Thyroid gland (tissue), 4 donors: ENCODE data around the gene FICD. TPM values are rescaled to one million over a fixed set of nuclear protein-coding genes. Genes with fewer than 3 reads are reported as not detected.

Experiments
- DNase-seq, 2 donors: peaks; one replicate each; pipeline ENCODE4 v3.0.0-alpha.2; 2019
- H3K27ac ChIP-seq, 3 donors: fragments of 200-600 bp; sonication (generic); 1 replicate in 2 of 3; 2 replicates in 1 of 3; pipeline ENCODE4 v1.5.1; 2016 to 2019; ENCODE audit warnings: mild to moderate bottlenecking in 1 of 3, moderate library complexity in 1 of 3
- H3K27me3 ChIP-seq: fragments of 200-600 bp; sonication (generic); one replicate; pipeline ENCODE4 v1.5.1; 2019
- H3K36me3 ChIP-seq, 2 donors: fragments of 200-600 bp; sonication (generic); one replicate each; pipeline ENCODE4 v1.5.1; 2016 to 2019
- H3K4me1 ChIP-seq, 2 donors: fragments of 200-600 bp; sonication (generic); one replicate each; pipeline ENCODE4 v1.5.1; 2017 to 2019
- H3K4me3 ChIP-seq, 3 donors: fragments of 200-600 bp; sonication (generic); replicated peaks in 1 of 3; 1 replicate in 2 of 3; 2 replicates in 1 of 3; pipeline ENCODE4 v1.5.1; 2016; ENCODE audit warnings: mild to moderate bottlenecking in 1 of 3
- H3K9me3 ChIP-seq: fragments of 200-600 bp; sonication (generic); one replicate; pipeline ENCODE4 v1.5.1; 2017
- POLR2A ChIP-seq, 2 donors: fragments of 450-650 bp; IDR thresholded peaks; one replicate each; pipeline ENCODE4 v1.6.1; 2017; ENCODE audit warnings: antibody characterized with exemption in 2 of 2, mild to moderate bottlenecking in 2 of 2, moderate library complexity in 1 of 2
- WGBS, 2 donors: methylation state at CpG; one replicate each; pipeline ENCODE4 v1.1.5; 2017; 5-methylcytosine and 5-hydroxymethylcytosine counted together
- intact Hi-C: fragments of 100-400 bp; cut with DNase I; formaldehyde crosslinking; loops from one replicate; pipeline ENCODE4 v1.15.1; 2023
- total RNA-seq, 4 donors: library from RNA; depleted of rRNA; stranded (reverse); fragments of >200 nt; gene quantifications; one replicate each; pipeline ENCODE4 v1.2.3, GENCODE V29; 2016
- TF ChIP-seq, protein P1 (sequence below), 6 experiments: fragments of 200-600 bp in 3 of 6; fragments of 450-650 bp in 3 of 6; sonication (generic) in 3 of 6; IDR thresholded peaks; one replicate each; pipeline ENCODE4 v1.5.1; 2016 to 2019; ENCODE audit warnings: antibody characterized with exemption in 6 of 6, mild to moderate bottlenecking in 2 of 6, inconsistent platforms in 1 of 6, moderate library complexity in 1 of 6

The FICD gene
- total RNA-seq, 4 donors from 2014 or later = 7.0 to 16.7 (median 10.5) TPM

DNA sequence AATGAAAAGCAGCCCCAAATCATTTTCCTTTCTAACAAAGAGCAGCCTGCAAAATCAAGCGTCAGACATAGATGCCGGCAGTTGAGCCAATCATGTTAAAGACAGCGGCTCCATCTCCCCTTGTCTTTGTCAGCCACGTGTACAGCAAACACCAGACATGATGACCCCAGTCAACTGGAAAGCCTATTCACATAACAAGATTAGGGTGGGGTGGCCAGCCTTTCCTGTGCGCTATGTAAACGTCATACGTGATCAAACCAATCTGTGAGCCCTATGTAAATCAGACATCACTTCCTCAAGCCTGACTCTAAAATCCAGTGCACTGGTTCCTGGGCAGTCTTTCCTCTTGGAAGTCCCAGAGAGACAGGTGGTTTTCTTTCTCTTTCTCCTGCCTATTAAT lies 9.9 kb upstream of the FICD start:
- no peaks in the 10 kb centered on the region for H3K36me3 ChIP-seq
- no peaks in the 10 kb centered on the region for H3K9me3 ChIP-seq
- 70 to 71% methylated on average over 7 of the region's 7 CpGs for WGBS, 2 donors
- H3K27me3 ChIP-seq = no peaks in the 10 kb centered on the region
- intact Hi-C loops = no loop called here
- TF ChIP-seq, protein P1, sequence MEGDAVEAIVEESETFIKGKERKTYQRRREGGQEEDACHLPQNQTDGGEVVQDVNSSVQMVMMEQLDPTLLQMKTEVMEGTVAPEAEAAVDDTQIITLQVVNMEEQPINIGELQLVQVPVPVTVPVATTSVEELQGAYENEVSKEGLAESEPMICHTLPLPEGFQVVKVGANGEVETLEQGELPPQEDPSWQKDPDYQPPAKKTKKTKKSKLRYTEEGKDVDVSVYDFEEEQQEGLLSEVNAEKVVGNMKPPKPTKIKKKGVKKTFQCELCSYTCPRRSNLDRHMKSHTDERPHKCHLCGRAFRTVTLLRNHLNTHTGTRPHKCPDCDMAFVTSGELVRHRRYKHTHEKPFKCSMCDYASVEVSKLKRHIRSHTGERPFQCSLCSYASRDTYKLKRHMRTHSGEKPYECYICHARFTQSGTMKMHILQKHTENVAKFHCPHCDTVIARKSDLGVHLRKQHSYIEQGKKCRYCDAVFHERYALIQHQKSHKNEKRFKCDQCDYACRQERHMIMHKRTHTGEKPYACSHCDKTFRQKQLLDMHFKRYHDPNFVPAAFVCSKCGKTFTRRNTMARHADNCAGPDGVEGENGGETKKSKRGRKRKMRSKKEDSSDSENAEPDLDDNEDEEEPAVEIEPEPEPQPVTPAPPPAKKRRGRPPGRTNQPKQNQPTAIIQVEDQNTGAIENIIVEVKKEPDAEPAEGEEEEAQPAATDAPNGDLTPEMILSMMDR (IDR thresholded peaks at IDR 0.05) = no peak
- no peak for TF ChIP-seq POLR2A (IDR thresholded peaks at IDR 0.05)
- H3K4me1 ChIP-seq = no peaks in the 10 kb centered on the region
- no peak overlapping the region for H3K27ac ChIP-seq
- no peak overlapping the region for H3K4me3 ChIP-seq
- DNase-seq = no peak

DNA sequence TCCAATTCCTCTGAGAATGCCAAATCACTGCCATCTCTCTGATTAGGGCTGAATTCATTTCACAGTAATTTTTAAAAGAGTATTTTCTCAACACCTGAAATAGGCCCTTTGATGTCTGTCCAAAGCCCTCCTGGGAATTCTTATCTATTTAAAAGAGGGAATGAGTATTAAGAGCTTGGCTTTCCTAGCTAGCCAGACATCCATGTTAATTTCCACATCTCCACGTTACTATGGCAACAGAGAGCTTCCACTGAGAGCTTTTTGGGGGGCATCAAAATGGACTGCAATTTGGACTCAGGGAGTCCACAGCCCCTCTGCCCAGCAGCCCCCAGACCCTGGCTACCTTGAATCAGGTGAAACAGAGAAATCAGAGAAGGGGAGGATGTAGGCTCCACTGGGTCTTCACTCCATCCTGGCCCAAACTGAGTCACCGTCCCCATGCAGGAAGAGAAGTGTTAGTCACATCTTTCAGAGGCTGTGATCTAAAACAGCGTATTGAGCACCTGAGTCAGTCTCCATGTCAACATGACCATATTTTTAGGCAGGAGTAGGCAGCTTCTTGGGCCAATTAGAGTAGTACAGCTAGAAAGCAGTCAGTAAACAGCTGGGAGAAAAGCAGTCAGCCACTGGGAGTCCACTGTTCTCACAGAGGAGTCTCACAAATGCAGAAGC lies 7.0 kb upstream of the FICD start:
- H3K9me3 ChIP-seq = no peaks in the 10 kb centered on the region
- H3K4me3 ChIP-seq = no peak overlapping the region
- no peak overlapping the region for H3K27ac ChIP-seq
- no peaks in the 10 kb centered on the region for H3K27me3 ChIP-seq
- H3K4me1 ChIP-seq = peaks cover 0 to 6% of the 10 kb centered on the region in 2 donors
- WGBS, 2 donors = 66 to 67% methylated on average over 3 of the region's 3 CpGs
- DNase-seq = no peak
- intact Hi-C loops = no loop called here
- H3K36me3 ChIP-seq = no peaks in the 10 kb centered on the region
- TF ChIP-seq, protein P1 (IDR thresholded peaks at IDR 0.05) = no peak
- TF ChIP-seq POLR2A (IDR thresholded peaks at IDR 0.05) = no peak

DNA sequence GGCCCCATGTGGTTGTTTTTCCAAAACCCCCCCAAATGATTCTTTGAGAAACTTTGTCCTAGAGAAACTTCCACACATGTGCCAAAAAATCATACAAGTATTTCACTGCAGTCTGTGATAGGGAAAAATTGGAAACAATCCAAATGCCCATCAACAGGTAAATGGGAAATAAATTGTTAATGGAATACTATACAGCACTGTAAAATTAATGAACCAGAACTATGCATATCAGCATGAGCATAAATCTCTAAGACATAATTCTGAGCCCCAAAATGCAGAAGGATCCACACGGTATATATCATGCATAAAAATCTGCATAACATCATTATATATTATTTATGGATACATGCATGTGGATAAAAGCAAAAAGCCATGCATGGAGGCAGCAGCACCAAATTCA lies 5.3 kb upstream of the FICD start:
- H3K4me1 ChIP-seq = peaks cover 4 to 6% of the 10 kb centered on the region in 2 donors
- H3K9me3 ChIP-seq = no peaks in the 10 kb centered on the region
- H3K27me3 ChIP-seq = no peaks in the 10 kb centered on the region
- no peak for DNase-seq
- no peak overlapping the region for H3K27ac ChIP-seq
- no peaks in the 10 kb centered on the region for H3K36me3 ChIP-seq
- TF ChIP-seq, protein P1 (IDR thresholded peaks at IDR 0.05) = no peak
- no peak for TF ChIP-seq POLR2A (IDR thresholded peaks at IDR 0.05)
- no peak overlapping the region for H3K4me3 ChIP-seq
- intact Hi-C loops = loop anchor here (5.0 to 10.0 kb wide), 2 partner anchors 107 to 825 kb away; partner anchors contain the start of gene PWP1
- 93 to 98% methylated on average over 1 of the region's 1 CpG for WGBS, 2 donors

DNA sequence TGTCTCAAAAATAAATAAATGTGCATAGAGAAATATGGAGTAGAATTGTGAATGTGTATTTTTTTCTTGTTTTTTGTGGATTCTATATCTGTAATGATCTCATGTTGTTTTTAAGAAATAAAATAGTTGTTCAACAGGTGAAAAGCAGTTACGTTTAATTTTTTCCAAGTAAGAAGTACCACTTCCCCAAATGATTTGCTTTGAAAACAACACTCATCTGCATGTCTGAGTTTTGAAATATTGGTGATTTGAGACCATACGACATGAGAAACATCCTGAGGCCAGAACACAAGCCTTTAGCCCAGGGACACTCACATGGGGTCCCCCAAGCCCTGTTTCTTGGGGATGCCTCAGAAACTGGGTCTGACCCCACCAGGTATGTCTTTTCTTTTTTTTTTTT lies 4.2 kb upstream of the FICD start:
- TF ChIP-seq, protein P1 (IDR thresholded peaks at IDR 0.05) = no peak
- no peak for TF ChIP-seq POLR2A (IDR thresholded peaks at IDR 0.05)
- no peaks in the 10 kb centered on the region for H3K27me3 ChIP-seq
- H3K4me1 ChIP-seq = peaks cover 6 to 9% of the 10 kb centered on the region in 2 donors
- no peaks in the 10 kb centered on the region for H3K9me3 ChIP-seq
- no peak overlapping the region for H3K4me3 ChIP-seq
- WGBS, 2 donors = 72 to 82% methylated on average over 2 of the region's 2 CpGs
- peak overlapping the region in 1 of 3 donors; percentile 12 for H3K27ac ChIP-seq
- H3K36me3 ChIP-seq = no peaks in the 10 kb centered on the region
- intact Hi-C loops = loop anchor here (5.0 to 10.0 kb wide), 2 partner anchors 106 to 826 kb away; partner anchors contain the start of gene PWP1
- no peak for DNase-seq
